ENCODE results near the gene FBN1.

The FBN1 gene

DNA sequence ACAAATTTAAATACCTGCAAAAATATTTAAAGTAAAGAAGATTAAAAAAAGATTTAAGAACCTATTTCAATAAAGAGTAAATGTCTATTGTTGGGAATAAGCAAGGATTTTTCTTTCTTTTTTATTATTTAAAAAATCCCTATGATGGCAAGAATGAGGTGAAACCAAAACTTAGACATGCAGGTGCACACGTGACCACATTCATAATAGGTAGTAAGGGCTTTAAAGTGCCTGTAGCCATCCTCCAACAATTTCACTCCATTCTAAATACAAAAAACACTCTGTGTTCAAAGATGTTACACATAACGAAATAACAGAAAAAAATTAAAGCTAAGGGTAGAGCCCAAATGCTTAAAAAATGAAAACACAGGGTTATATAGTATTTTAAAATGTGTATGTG lies 74.0 kb downstream of the FBN1 start:
- DNase-seq, result no peak
- Mint-ChIP-seq H3K27me3 (ENCODE audit: low read depth, poor library complexity) (no peaks in the 10 kb centered on the region), H3K27ac (no peak overlapping the region), H3K4me3 (no peak overlapping the region), H3K4me1 (peaks cover 1% of the 10 kb centered on the region), H3K9me3 (peaks cover 6% of the 10 kb centered on the region), H3K36me3 (ENCODE audit: low read depth) (no peaks in the 10 kb centered on the region)
- TF ChIP-seq CTCF (IDR thresholded peaks at IDR 0.05), result no peak

- Mint-ChIP-seq H3K27me3 (ENCODE audit: low read depth, poor library complexity) (no peaks in the 10 kb centered on the region), H3K36me3 (ENCODE audit: low read depth) (no peaks in the 10 kb centered on the region), H3K4me1 (peaks cover 6% of the 10 kb centered on the region), H3K27ac (no peak overlapping the region), H3K9me3 (peaks cover 6% of the 10 kb centered on the region), H3K4me3 (no peak overlapping the region)
- TF ChIP-seq CTCF (IDR thresholded peaks at IDR 0.05), result no peak
- DNase-seq, result no peak
Observed at GRCh38 chr15:48570822-48571221, 74.7 kb downstream of the FBN1 start.

GRCh38 chr15:48569591-48570302 lies 75.8 kb downstream of the FBN1 start:
- no peaks in the 10 kb centered on the region for H3K27me3 Mint-ChIP-seq (ENCODE audit: low read depth, poor library complexity)
- peaks cover 6% of the 10 kb centered on the region for H3K9me3 Mint-ChIP-seq
- no peak for DNase-seq
- peaks cover 11% of the 10 kb centered on the region for H3K4me1 Mint-ChIP-seq
- no peaks in the 10 kb centered on the region for H3K36me3 Mint-ChIP-seq (ENCODE audit: low read depth)
- no peak overlapping the region for H3K4me3 Mint-ChIP-seq
- no peak for TF ChIP-seq CTCF (IDR thresholded peaks at IDR 0.05)
- H3K27ac Mint-ChIP-seq, result no peak overlapping the region

DNA sequence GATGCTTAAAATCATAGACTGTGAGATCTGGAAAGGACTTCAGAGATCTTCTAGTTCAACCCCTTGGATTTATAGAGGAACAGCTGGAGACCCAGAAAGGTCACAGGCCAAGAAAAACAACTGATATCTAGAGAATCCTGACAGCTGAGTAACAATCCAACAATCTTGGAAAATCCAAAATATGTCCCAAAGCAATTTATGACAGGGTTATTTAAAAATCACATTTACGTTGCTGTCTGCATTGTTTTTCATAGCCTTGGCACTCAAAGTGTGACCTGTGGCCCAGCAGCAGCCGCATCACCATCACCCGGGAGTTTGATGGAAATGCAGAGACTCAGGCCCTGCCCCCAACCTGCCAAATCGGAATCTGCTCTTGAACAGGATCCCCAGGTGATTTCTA lies 78.8 kb downstream of the FBN1 start:
- no peak for DNase-seq
- Mint-ChIP-seq H3K36me3 (ENCODE audit: low read depth) (no peaks in the 10 kb centered on the region), H3K4me1 (peaks cover 29% of the 10 kb centered on the region), H3K4me3 (no peak overlapping the region), H3K27me3 (ENCODE audit: low read depth, poor library complexity) (no peaks in the 10 kb centered on the region), H3K27ac (no peak overlapping the region), H3K9me3 (peaks cover 6% of the 10 kb centered on the region)
- no peak for TF ChIP-seq CTCF (IDR thresholded peaks at IDR 0.05)

GRCh38 chr15:48565560-48566482 lies 79.7 kb downstream of the FBN1 start:
- Mint-ChIP-seq H3K27me3 (ENCODE audit: low read depth, poor library complexity) (peaks cover under 1% of the 10 kb centered on the region), H3K4me3 (no peak overlapping the region), H3K36me3 (ENCODE audit: low read depth) (no peaks in the 10 kb centered on the region), H3K4me1 (peaks cover 29% of the 10 kb centered on the region), H3K9me3 (peaks cover 6% of the 10 kb centered on the region), H3K27ac (no peak overlapping the region)
- DNase-seq, result no peak
- TF ChIP-seq CTCF (IDR thresholded peaks at IDR 0.05), result no peak
